ENCODE results near the gene USO1.
"Not testable (repeated sequence)": the region's sequence is repeated elsewhere in the genome, so short reads cannot be mapped to it uniquely, and the experiment has no call there.

USO1 gene

GRCh38 chr4:75800972-75801371, 76.6 kb downstream of the USO1 start:
- Histone ChIP-seq H3K27me3 (no peaks in the 10 kb centered on the region), H3K27ac (no peak overlapping the region), H3K9ac (no peak overlapping the region), H3K4me2 (no peak overlapping the region), H3K4me3 (no peak overlapping the region), H3K9me3 (no peaks in the 10 kb centered on the region), H3K36me3 (peaks cover 55% of the 10 kb centered on the region), H3K4me1 (no peaks in the 10 kb centered on the region), H4K20me1 (no peaks in the 10 kb centered on the region)
- no peak for TF ChIP-seq Cebpa-rat (IDR thresholded peaks at IDR 0.05)

GRCh38 chr4:75806035-75806434, 81.7 kb downstream of the USO1 start:
- H3K4me3 ChIP-seq, H3K27ac ChIP-seq, H3K4me1 ChIP-seq, H3K27me3 ChIP-seq, H3K9ac ChIP-seq, H3K4me2 ChIP-seq, H3K9me3 ChIP-seq, H4K20me1 ChIP-seq: not testable (repeated sequence)
- H3K36me3 ChIP-seq, result peaks cover 71% of the 10 kb centered on the region

GRCh38 chr4:75817901-75818300, 93.5 kb downstream of the USO1 start:
- Histone ChIP-seq H3K4me1 (no peaks in the 10 kb centered on the region), H4K20me1 (no peaks in the 10 kb centered on the region), H3K36me3 (peaks cover 38% of the 10 kb centered on the region), H3K4me3 (no peak overlapping the region), H3K4me2 (no peak overlapping the region), H3K27me3 (no peaks in the 10 kb centered on the region), H3K9me3 (no peaks in the 10 kb centered on the region), H3K27ac (no peak overlapping the region), H3K9ac (no peak overlapping the region)
- TF ChIP-seq Cebpa-rat (IDR thresholded peaks at IDR 0.05), result no peak

GRCh38 chr4:75819121-75819520, 94.7 kb downstream of the USO1 start:
- Histone ChIP-seq H3K4me3 (no peak overlapping the region), H3K4me2 (no peak overlapping the region), H3K27ac (no peak overlapping the region), H3K9me3 (no peaks in the 10 kb centered on the region), H3K4me1 (no peaks in the 10 kb centered on the region), H3K9ac (no peak overlapping the region), H3K36me3 (peaks cover 28% of the 10 kb centered on the region), H4K20me1 (no peaks in the 10 kb centered on the region), H3K27me3 (no peaks in the 10 kb centered on the region)
- TF ChIP-seq Cebpa-rat (IDR thresholded peaks at IDR 0.05), result no peak

- Histone ChIP-seq H3K9ac (no peak overlapping the region), H3K4me2 (no peak overlapping the region), H3K4me1 (no peaks in the 10 kb centered on the region), H4K20me1 (no peaks in the 10 kb centered on the region), H3K9me3 (no peaks in the 10 kb centered on the region), H3K27ac (no peak overlapping the region), H3K36me3 (peaks cover 17% of the 10 kb centered on the region), H3K27me3 (no peaks in the 10 kb centered on the region), H3K4me3 (no peak overlapping the region)
- TF ChIP-seq Cebpa-rat (IDR thresholded peaks at IDR 0.05), result no peak
Observed at GRCh38 chr4:75820197-75820596, 95.8 kb downstream of the USO1 start.

GRCh38 chr4:75820676-75821075, 96.3 kb downstream of the USO1 start:
- Histone ChIP-seq H3K36me3 (peaks cover 12% of the 10 kb centered on the region; the same call in 1 of the 2 replicates), H4K20me1 (no peaks in the 10 kb centered on the region), H3K4me2 (no peak overlapping the region), H3K27me3 (no peaks in the 10 kb centered on the region), H3K4me1 (no peaks in the 10 kb centered on the region), H3K9me3 (no peaks in the 10 kb centered on the region), H3K4me3 (no peak overlapping the region), H3K27ac (no peak overlapping the region), H3K9ac (no peak overlapping the region)
- no peak for TF ChIP-seq Cebpa-rat (IDR thresholded peaks at IDR 0.05)

- H3K27me3 ChIP-seq, result no peaks in the 10 kb centered on the region
- TF ChIP-seq Cebpa-rat (IDR thresholded peaks at IDR 0.05), result no peak
- no peaks in the 10 kb centered on the region for H3K9me3 ChIP-seq
Observed at GRCh38 chr4:75821216-75821615, 96.8 kb downstream of the USO1 start.

GRCh38 chr4:75821966-75822365, 97.6 kb downstream of the USO1 start:
- Histone ChIP-seq H3K9me3 (no peaks in the 10 kb centered on the region), H3K36me3 (no peaks in the 10 kb centered on the region), H3K27me3 (no peaks in the 10 kb centered on the region), H3K4me3 (no peak overlapping the region), H3K27ac (no peak overlapping the region), H3K4me1 (no peaks in the 10 kb centered on the region), H3K4me2 (no peak overlapping the region), H3K9ac (no peak overlapping the region), H4K20me1 (no peaks in the 10 kb centered on the region)
- TF ChIP-seq Cebpa-rat (IDR thresholded peaks at IDR 0.05), result no peak

More at GRCh38 chr4:75821216-75821615, 96.8 kb downstream of the USO1 start:
- Histone ChIP-seq H3K9ac (no peak overlapping the region), H3K4me1 (no peaks in the 10 kb centered on the region), H4K20me1 (no peaks in the 10 kb centered on the region), H3K4me2 (no peak overlapping the region), H3K36me3 (peaks cover 7% of the 10 kb centered on the region; the same call in 1 of the 2 replicates), H3K4me3 (no peak overlapping the region), H3K27ac (no peak overlapping the region)

GRCh38 chr4:75822416-75822815, 98.0 kb downstream of the USO1 start:
- H3K4me2 ChIP-seq, result no peak overlapping the region
- H3K9ac ChIP-seq, result no peak overlapping the region
- H4K20me1 ChIP-seq, result no peaks in the 10 kb centered on the region
- no peak overlapping the region for H3K27ac ChIP-seq
- no peaks in the 10 kb centered on the region for H3K4me1 ChIP-seq
- H3K9me3 ChIP-seq, result no peaks in the 10 kb centered on the region
- H3K4me3 ChIP-seq, result no peak overlapping the region
- no peaks in the 10 kb centered on the region for H3K27me3 ChIP-seq
- TF ChIP-seq Cebpa-rat (IDR thresholded peaks at IDR 0.05), result no peak
- no peaks in the 10 kb centered on the region for H3K36me3 ChIP-seq

GRCh38 chr4:75823812-75824211, 99.4 kb downstream of the USO1 start:
- no peak overlapping the region for H3K4me3 ChIP-seq
- no peaks in the 10 kb centered on the region for H3K4me1 ChIP-seq
- H3K27ac ChIP-seq, result no peak overlapping the region
- H3K36me3 ChIP-seq, result no peaks in the 10 kb centered on the region
- no peaks in the 10 kb centered on the region for H3K9me3 ChIP-seq
- TF ChIP-seq Cebpa-rat (IDR thresholded peaks at IDR 0.05), result no peak
- H3K27me3 ChIP-seq, result no peaks in the 10 kb centered on the region
- H3K4me2 ChIP-seq, result no peak overlapping the region
- H3K9ac ChIP-seq, result no peak overlapping the region
- H4K20me1 ChIP-seq, result no peaks in the 10 kb centered on the region

- Histone ChIP-seq H3K4me3 (no peak overlapping the region), H3K9ac (no peak overlapping the region), H4K20me1 (no peaks in the 10 kb centered on the region), H3K9me3 (peaks cover 5% of the 10 kb centered on the region; the same call in 1 of the 2 replicates), H3K27me3 (no peaks in the 10 kb centered on the region), H3K27ac (no peak overlapping the region), H3K4me1 (peaks cover 3% of the 10 kb centered on the region; the same call in 1 of the 2 replicates), H3K36me3 (no peaks in the 10 kb centered on the region), H3K4me2 (no peak overlapping the region)
- TF ChIP-seq Cebpa-rat (IDR thresholded peaks at IDR 0.05), result no peak
Observed at GRCh38 chr4:75830906-75831305, 106.5 kb downstream of the USO1 start.
